GM18873 (cell line): ENCODE data around the gene GLT8D2.
A peak's percentile ranks its signal among the peaks of the same experiment; 100 is the strongest.

Source experiments
- ATAC-seq: cut with Tn5 transposase; IDR thresholded peaks from one replicate; pipeline ENCODE4 v1.9.1; 2021; ENCODE audit warnings: mild to moderate bottlenecking, moderate library complexity, moderate number of reproducible peaks; ENCODE audit not compliant: unreplicated experiment, low FRiP score

The GLT8D2 gene

DNA sequence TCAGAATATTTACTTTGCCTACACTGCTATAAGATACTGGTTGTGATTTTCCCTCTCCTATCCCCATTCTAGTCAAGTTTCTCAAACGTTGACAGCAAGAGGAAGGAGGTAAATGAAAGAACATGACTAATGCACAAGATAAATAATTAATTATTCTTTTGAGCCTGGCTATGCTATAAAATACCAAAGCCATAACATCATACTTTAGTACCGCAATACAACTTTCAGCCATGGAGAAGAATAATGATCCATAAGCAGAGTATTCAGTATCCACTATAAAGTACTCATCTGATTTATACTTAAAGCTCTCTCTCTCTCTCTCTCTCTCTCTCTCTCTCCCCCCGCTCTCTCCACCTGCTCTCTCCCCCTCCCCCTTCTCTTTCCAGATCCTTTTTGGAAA is 43.1 kb downstream of the GLT8D2 start:
- ATAC-seq = no peak

DNA sequence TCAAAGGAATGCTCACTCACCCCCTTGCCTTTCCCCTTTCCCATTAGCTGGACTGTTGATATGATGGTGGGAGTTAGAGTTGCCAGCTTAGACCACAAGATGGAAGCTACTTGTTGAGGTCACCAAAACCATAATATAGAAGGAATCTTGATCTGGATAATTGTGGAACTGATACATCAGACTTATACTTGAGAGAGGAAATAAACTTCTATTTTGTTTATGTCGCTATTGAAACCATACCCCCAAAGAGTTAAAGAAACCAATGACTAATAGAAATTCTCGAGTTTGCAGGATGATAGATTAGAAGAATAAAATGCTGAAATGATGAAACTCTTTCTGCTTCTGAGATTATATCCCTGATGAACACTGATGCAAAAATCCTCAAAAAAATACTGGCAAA is 46.4 kb downstream of the GLT8D2 start:
- no peak for ATAC-seq

DNA sequence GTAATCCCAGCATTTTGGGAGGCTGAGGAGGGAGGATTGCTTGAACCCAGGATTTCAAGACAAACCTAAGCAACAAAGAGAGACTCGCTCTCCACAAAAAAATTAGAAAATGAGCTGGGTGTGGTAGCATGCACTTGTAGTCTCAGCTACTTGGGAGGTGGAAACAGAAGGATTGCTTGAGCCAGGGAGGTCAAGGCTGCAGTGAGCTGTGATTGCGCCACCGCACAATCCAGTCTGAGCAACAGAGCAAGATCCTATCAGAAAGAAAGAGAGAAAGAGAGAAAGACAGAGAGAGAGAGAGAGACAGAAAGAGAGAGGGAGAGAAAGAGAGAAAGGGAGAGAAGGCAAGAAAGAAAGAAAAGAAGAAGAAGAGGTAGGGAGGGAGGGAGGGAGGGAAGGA is 47.3 kb downstream of the GLT8D2 start:
- no peak for ATAC-seq

DNA sequence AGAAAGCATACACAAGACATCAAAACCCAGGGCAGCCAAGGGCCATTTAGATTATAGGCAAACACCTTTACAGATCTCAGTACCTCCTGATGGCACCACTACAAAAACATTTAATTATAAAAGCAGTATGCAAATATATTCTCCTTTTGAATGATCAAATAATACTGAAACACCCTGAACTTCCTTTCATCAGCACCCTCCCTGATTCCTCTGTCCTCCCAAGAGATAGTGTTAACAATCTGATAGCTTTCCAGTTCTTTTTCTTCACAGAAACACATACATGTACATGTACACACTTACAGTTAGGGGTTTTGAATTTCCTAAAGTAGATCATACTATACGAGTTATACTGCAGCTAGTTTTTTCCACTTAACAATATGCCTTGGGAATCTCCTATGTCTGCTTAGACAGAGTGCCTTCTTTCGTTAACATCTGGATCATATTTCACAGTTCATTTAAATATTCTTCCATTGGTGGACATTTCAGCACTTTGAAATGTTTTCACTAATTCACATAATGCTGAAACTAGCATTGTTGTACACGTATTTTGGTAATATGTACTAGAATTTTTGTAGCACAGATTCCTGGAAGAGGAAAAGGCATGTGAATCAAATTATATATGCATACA is 49.1 kb downstream of the GLT8D2 start:
- no peak for ATAC-seq

DNA sequence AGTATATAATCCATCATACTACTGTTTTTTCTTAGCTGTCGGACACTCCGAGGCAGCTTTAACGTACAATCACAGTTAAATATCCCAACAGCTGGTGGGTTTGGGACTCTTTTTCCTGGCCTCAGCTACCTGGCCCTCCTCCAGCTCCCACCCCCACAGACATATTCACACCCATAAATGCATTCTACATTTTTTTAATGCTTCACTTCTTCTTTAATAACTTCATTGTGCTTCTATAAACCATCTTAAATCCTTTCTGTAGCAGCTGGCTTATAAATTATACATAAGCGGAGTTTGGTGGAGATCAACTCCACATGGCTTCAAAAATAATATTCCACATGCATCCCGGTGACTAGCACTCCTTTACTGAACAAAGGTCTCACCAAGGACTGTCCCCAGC is 51.0 kb downstream of the GLT8D2 start:
- ATAC-seq = no peak

DNA sequence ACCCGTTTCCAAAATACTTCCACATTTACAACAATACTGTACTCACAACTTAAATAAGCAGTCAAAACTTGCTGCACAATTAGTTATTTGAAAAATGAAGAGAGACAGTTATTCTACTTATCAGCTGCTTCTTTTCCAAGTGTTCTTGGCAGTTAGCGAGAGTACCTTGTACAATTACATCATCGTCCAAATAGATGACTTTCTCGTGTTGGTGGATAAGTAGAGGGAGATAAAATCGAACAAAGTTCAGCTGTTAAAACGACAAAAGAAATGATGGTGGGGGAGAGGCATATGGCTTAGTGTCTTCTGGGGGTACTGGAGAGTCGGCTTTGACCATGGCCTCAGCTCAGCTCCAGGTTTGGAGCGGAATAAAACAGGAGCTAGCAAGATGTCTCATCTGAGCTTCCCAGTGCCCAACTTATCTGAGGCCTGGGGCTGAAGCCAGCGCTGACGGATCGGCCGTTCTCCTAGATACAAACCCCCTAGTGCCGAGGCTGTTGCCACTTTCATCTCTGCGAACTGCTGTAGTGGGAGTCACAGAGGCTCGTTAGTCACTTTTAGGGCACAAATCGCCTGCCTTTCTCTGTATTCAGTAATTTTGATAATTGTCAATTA is 52.6 kb downstream of the GLT8D2 start:
- ATAC-seq = no peak

DNA sequence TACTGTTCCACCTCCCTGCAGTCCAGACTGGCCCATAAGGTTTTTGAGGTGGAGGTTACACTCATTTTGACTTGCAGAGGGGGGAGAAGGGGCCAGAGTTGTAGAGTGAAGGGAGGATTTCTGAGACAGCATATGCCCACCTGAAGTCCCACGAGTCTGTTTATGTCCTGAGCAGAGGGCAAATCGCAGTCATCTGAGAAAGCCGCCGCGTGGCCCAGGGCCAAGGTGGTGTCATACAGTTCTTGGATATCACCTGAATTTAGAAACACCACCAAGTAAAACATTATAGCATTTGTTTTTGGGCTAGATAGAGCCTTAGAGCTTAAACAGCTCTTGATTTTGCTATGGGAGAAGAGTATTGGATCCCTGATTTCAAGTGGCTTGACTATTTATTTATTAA is 53.4 kb downstream of the GLT8D2 start:
- ATAC-seq = no peak

DNA sequence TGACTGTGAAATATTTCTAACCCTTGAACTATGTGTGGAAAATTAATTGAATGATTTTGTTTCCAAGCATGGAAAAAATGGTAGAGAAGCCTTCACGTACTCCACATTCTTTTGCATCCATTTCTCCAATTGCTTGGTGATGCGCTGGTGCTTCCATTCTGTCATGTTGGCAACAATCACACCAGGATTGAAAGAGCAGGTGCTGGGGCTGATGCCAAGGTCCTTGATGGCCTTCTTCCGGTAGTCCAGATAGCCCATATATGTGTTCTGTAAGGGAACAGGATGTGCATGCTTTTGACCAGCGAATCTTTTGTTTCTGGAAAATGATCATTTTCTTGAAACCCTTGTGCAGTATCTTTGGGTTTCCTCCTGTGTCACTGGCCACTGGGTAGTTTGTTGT is 55.8 kb downstream of the GLT8D2 start:
- no peak for ATAC-seq

DNA sequence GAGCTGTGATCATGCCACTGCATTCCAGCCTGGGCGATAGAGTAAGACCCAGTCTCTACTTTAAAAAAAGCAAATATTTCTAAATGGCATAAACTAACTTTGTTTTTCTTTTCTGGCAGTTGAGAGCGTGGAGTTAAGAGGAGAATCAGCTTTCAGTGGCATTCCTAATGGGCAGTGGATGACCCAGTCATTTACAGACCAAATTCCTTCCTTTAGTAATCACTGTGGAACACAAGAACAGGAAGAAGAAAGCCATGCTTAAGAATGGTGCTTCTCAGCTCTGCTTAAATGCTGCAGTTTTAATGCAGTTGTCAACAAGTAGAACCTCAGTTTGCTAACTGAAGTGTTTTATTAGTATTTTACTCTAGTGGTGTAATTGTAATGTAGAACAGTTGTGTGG is 63.2 kb downstream of the GLT8D2 start:
- no peak for ATAC-seq

DNA sequence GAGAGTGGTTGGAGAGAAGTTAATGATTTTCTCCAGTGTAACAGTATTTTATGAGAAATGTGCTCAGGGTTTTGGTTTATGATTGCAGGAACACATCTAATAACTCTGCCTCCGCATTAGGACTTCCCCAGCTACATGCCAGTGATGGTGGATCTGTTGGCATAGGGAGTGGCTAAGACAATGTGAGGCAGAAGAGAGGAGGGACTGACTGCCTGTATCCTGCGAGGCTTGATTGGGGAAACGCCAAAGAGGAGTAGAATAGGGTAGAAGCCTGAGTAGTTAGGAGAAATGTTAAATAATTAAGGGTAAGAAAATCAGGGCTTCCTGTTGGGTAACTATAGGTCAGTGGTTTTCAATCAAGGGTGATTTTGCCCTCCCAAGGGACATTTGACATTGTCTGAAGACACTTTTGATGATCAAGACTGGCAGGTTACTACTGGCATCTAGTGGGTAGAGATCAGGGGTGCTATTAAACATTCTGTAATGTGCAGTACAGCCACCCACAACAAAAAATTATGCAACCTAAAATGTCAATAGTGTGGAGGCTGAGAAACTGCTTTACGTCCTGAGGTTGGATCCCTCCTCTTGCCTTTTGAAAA is 71.5 kb downstream of the GLT8D2 start:
- ATAC-seq = no peak

DNA sequence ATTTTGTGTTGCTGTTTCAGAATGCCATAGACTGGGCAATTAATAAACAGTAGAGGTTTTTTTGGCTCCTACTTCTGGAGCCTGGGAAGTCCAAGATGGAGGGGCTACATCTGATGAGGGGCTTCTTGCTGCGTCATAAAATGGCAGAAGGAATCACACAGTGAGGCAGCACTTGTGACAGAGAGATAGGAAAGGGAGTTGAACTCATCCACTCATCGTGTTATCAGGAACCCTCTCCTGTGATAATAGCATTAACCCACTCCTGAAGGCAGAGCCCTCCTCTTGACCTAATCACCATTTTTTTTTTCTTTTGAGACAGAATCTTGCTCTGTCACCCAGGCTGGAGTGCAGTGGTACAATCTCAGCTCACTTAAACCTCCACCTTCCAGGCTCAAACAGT is 74.6 kb downstream of the GLT8D2 start:
- no peak for ATAC-seq

DNA sequence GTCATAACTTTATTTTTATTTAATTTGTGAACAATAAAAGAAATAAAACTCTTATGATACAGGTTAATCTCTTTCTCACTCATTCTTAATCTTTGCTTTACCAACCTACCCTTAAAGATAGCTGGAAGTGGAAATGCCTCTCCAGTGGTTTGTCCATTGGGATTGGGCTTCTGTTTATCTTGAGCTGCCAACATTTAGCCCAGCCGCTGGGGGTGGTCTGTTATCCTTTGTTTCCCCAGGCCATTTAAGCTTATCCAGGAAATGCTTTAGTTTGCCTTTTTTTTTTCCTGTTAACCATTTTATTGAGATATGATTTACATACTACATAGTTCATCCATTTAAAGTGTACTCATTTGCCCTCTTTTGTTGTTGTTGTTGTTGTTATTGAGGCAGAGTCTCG is 76.1 kb downstream of the GLT8D2 start:
- no peak for ATAC-seq

DNA sequence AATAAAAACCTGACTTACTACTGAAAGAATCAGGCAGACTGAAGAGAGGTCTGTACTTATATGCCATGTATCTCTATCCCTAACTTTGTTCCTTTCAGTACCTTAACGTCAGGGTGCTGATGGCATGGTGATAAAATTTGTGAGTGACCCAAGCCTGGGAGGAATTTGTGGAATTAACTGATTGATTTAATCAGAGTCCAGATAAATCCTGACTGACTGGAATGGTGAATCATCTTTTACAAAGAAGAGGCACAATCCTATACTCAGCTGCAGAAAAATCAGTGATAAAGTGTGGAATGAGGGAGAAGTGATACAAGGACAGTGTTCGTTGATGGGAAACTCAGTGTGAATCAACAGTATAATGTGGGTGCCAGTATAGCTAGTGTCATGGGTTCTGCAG is 80.6 kb downstream of the GLT8D2 start:
- ATAC-seq = no peak

DNA sequence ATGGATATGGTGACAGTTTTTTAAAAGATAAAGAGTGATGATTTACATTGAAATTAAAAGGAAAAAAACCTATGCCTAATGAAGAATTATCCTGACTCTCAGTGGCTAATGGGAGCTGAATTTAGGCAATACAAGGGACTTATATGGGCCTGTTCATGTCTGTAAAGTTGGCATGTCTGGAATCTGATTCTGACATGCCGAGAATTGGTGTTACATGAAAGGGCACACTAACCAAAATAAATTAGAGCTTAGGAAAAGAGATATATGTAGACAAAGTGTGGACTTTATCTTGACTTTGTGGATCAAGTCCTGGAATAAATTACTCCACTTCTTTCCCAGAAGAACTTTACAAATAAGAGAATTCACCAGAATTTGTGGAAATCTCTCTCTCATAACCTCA is 83.3 kb downstream of the GLT8D2 start:
- ATAC-seq = no peak

DNA sequence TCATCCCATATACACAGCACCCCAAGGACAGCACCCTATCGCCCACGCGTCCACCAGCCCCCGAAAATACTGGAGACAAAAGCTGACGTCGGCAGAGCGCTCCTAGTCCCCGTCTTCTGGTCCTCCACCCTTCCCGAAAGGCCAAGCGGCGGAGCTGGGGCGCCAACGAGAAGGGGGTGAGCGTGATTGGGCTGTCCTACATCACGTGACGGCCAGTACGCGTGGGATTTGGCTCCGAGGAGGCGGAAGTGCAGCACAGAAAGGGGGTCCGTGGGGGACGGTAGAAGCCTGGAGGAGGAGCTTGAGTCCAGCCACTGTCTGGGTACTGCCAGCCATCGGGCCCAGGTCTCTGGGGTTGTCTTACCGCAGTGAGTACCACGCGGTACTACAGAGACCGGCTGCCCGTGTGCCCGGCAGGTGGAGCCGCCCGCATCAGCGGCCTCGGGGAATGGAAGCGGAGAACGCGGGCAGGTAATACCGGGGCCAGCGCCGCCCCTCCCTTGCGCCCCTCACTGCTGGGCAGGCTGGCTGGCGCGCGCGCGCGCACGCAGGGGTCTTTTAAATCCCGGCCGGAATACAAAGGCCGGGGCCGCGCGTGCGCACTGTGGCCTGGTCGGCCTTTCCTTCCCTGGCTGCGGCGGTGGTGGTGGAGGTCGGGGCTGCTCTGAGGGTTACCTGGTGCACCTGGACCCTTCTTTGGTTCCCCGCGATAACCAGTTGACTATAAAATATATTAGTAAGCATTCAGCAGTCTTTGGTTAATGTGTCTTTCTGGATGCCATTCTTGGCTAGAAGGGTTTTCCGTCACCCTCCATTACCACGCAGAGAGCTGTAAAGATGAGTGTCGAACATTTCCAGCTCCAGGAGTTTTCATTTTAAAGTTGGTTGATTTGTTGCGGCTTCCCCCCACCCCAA is 84.1 kb downstream of the GLT8D2 start, which contains the start of gene TDG:
TDG (plus strand) TSS at position 283 of the 915 bp plus-strand sequence; CDS start at position 449, 166 bp downstream.
- peak; percentile 93 for ATAC-seq

DNA sequence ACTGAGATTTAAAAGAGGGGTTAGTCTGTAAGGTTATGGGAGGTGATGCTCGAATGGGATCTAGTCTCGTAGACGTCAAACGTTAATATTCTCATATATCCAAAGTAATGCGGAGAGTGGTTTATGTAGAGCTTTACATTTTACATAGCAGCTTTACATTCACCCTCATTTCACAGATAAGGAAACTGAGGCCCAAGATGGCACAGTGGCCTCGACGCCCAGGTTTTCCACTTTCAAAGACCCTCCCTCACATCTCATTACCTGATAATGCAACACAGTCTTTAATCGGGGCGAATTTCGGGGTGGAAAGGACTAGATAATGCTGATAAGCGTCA is 84.8 kb downstream of the GLT8D2 start:
- no peak for ATAC-seq

DNA sequence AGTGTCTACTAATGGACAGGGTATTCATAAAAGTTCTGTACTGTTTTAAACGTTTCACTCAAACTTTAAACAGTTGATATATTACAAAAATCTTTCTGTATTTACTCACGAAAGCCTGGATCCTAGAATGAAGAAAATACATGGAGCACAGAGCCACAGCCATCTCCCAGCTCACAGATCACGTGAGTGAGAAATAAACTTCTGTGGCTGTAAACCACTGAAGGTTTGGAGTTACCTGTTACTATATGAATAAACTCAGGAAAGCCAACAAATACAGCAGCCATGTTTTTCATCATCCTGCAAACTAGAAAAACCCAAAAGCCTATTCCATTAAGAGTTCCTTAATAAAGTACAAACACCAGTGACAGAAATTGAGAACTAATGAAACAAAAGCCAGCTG is 85.2 kb downstream of the GLT8D2 start:
- no peak for ATAC-seq

DNA sequence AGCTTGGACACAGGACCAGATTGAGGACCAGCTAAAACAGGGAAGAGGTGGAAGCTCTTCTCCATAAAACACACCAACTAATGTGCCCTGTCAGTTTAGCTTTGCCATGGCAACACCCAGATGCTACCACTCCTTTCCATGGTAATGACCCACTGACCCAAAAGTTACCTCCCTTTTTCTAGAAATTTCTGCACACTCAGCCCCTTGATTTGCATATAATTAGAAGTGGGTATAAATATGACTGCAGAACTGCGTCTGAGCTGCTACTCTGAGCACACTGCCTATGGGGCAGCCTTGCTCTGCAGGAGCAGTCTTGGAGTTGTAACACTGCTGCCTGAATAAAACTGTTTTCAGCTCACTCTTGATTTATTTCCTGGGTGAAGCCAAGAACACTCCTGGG is 87.5 kb downstream of the GLT8D2 start:
- no peak for ATAC-seq

DNA sequence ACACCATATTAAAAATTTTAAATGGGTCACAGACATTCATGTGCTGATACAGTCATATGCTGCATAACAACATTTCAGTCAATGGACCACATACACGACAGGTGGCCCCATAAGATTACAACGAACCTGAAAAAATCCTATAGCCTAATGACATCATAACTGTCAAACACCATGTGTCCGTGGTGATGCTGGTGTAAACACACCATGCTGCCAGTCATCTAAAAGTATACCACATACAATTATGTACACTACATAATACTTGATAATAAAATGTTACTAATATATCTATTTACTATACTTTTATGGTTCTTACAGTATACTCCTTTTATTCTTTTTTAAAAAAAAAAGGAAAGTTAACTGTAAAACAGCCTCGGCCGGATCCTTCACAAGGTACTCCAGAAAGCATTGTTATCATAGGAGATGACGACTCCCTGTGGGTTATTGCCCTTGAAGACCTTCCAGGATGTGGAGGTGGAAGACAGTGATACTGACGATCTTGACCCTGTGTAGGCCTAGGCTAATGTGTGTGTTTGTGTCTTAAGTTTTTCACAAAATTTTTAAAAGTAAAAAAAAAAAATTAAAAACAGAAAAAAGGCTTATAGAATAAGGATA is 89.3 kb downstream of the GLT8D2 start:
- no peak for ATAC-seq

DNA sequence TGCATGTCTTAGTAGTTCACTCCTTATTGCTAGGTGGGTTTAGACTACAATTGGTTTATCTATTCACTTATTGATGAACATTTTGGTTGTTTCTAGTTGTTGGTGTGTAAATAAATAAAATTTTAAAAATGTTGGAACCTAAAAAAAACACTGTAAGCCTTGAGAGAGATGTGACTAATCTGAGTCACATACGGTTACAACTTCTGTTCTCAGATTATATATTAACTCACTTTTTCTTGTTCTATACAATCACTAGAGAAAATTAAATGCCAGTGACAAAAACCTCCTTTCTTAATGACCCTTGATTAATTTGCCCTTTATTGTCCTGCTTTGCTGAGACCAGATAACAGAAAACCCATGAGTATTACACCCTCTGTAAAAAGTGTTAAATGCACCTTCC is 91.4 kb downstream of the GLT8D2 start:
- no peak for ATAC-seq

DNA sequence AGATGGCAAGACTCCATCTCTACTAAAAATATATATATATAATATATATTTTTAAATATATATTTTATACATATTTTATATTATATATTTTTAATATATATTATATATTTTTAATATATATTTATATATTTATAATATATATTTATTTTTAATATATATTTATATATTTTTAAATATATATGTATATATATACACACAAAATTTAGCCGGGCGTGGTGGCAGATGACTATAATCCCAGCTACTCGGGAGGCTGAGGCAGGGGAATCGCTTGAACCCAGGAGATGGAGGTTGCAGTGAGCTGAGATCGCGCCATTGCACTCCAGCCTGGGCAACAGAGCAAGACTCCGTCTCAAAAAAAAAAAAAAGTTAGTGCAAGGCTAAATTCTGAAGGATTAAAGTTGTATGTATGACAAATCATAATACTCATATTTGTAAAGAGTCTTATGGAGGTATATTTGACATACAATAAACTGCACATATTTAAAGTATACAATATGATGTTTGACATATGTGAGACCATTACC is 92.1 kb downstream of the GLT8D2 start:
- no peak for ATAC-seq
